ENCODE results near the gene PRIMA1.

Gene PRIMA1

GRCh38 chr14:93825235-93825553 is 36.9 kb upstream of the PRIMA1 start:
- Histone ChIP-seq H3K4me1 (ENCODE audit: control extremely low read depth in 1 of 4, control insufficient read depth in 4 of 4, insufficient read depth in 4 of 4, low read length in 3 of 4) (no peaks in the 10 kb centered on the region), H3K27ac (ENCODE audit: insufficient read depth in 1 of 2, low read depth in 1 of 2, low read length in 2 of 2, poor library complexity in 1 of 2, severe bottlenecking in 2 of 2) (no peak overlapping the region), H3K9me3 (ENCODE audit: control extremely low read depth in 1 of 5, control insufficient read depth in 4 of 5, insufficient read depth in 2 of 5, low read depth in 1 of 5, low read length in 4 of 5) (peaks cover 0 to 3% (median 0%) of the 10 kb centered on the region in 5 experiments), H3K4me3 (ENCODE audit: control insufficient read depth in 1 of 7, extremely low read depth in 1 of 7, insufficient read depth in 4 of 7, low read depth in 2 of 7, low read length in 6 of 7) (no peak overlapping the region), H3K27me3 (replicated peaks in 2 of 5; ENCODE audit: control insufficient read depth in 4 of 5, insufficient read depth in 5 of 5, low read length in 4 of 5) (peaks cover 0 to 25% (median 2%) of the 10 kb centered on the region in 5 experiments), H3K36me3 (ENCODE audit: control insufficient read depth in 4 of 4, insufficient read depth in 4 of 4, low read length in 3 of 4) (no peaks in the 10 kb centered on the region)
- CTCF ChIA-PET = no interaction called here
- DNase-seq = no peak
- POLR2A ChIA-PET = no interaction called here
- 39% methylated on average over 4 of the region's 14 CpGs for WGBS (ENCODE audit: insufficient coverage)

GRCh38 chr14:93824518-93825234 is 36.4 kb upstream of the PRIMA1 start:
- H3K4me3 ChIP-seq (ENCODE audit: control insufficient read depth in 1 of 7, extremely low read depth in 1 of 7, insufficient read depth in 4 of 7, low read depth in 2 of 7, low read length in 6 of 7) = no peak overlapping the region
- peaks cover 0 to 3% (median 0%) of the 10 kb centered on the region in 5 experiments for H3K9me3 ChIP-seq (ENCODE audit: control extremely low read depth in 1 of 5, control insufficient read depth in 4 of 5, insufficient read depth in 2 of 5, low read depth in 1 of 5, low read length in 4 of 5)
- H3K27me3 ChIP-seq (replicated peaks in 2 of 5; ENCODE audit: control insufficient read depth in 4 of 5, insufficient read depth in 5 of 5, low read length in 4 of 5) = peaks cover 0 to 25% (median 2%) of the 10 kb centered on the region in 5 experiments
- ChIA-PET POLR2A (no interaction called here), CTCF (no interaction called here)
- H3K36me3 ChIP-seq (ENCODE audit: control insufficient read depth in 4 of 4, insufficient read depth in 4 of 4, low read length in 3 of 4) = no peaks in the 10 kb centered on the region
- 80% methylated on average over 20 of the region's 33 CpGs for WGBS (ENCODE audit: insufficient coverage)
- no peak for DNase-seq
- H3K27ac ChIP-seq (ENCODE audit: insufficient read depth in 1 of 2, low read depth in 1 of 2, low read length in 2 of 2, poor library complexity in 1 of 2, severe bottlenecking in 2 of 2) = no peak overlapping the region
- H3K4me1 ChIP-seq (ENCODE audit: control extremely low read depth in 1 of 4, control insufficient read depth in 4 of 4, insufficient read depth in 4 of 4, low read length in 3 of 4) = no peaks in the 10 kb centered on the region

GRCh38 chr14:93824076-93824475 is 35.8 kb upstream of the PRIMA1 start:
- Histone ChIP-seq H3K4me3 (ENCODE audit: control insufficient read depth in 1 of 7, extremely low read depth in 1 of 7, insufficient read depth in 4 of 7, low read depth in 2 of 7, low read length in 6 of 7) (no peak overlapping the region), H3K36me3 (ENCODE audit: control insufficient read depth in 4 of 4, insufficient read depth in 4 of 4, low read length in 3 of 4) (no peaks in the 10 kb centered on the region), H3K4me1 (ENCODE audit: control extremely low read depth in 1 of 4, control insufficient read depth in 4 of 4, insufficient read depth in 4 of 4, low read length in 3 of 4) (no peaks in the 10 kb centered on the region), H3K27ac (ENCODE audit: insufficient read depth in 1 of 2, low read depth in 1 of 2, low read length in 2 of 2, poor library complexity in 1 of 2, severe bottlenecking in 2 of 2) (no peak overlapping the region), H3K27me3 (replicated peaks in 2 of 5; ENCODE audit: control insufficient read depth in 4 of 5, insufficient read depth in 5 of 5, low read length in 4 of 5) (peaks cover 0 to 25% (median 2%) of the 10 kb centered on the region in 5 experiments), H3K9me3 (ENCODE audit: control extremely low read depth in 1 of 5, control insufficient read depth in 4 of 5, insufficient read depth in 2 of 5, low read depth in 1 of 5, low read length in 4 of 5) (peaks cover 0 to 3% (median 0%) of the 10 kb centered on the region in 5 experiments)
- ChIA-PET POLR2A (no interaction called here), CTCF (no interaction called here)
- DNase-seq = no peak
- 70% methylated on average over 5 of the region's 9 CpGs for WGBS (ENCODE audit: insufficient coverage)

GRCh38 chr14:93821051-93821450 is 32.8 kb upstream of the PRIMA1 start:
- H3K4me3 ChIP-seq (ENCODE audit: control insufficient read depth in 1 of 7, extremely low read depth in 1 of 7, insufficient read depth in 4 of 7, low read depth in 2 of 7, low read length in 6 of 7) = no peak overlapping the region
- no peaks in the 10 kb centered on the region for H3K4me1 ChIP-seq (ENCODE audit: control extremely low read depth in 1 of 4, control insufficient read depth in 4 of 4, insufficient read depth in 4 of 4, low read length in 3 of 4)
- CTCF ChIA-PET = no interaction called here
- DNase-seq = no peak
- no peak overlapping the region for H3K27ac ChIP-seq (ENCODE audit: insufficient read depth in 1 of 2, low read depth in 1 of 2, low read length in 2 of 2, poor library complexity in 1 of 2, severe bottlenecking in 2 of 2)
- peaks cover 0 to 25% (median 2%) of the 10 kb centered on the region in 5 experiments for H3K27me3 ChIP-seq (replicated peaks in 2 of 5; ENCODE audit: control insufficient read depth in 4 of 5, insufficient read depth in 5 of 5, low read length in 4 of 5)
- no peaks in the 10 kb centered on the region for H3K36me3 ChIP-seq (ENCODE audit: control insufficient read depth in 4 of 4, insufficient read depth in 4 of 4, low read length in 3 of 4)
- peaks cover 0 to 5% (median 0%) of the 10 kb centered on the region in 5 experiments for H3K9me3 ChIP-seq (ENCODE audit: control extremely low read depth in 1 of 5, control insufficient read depth in 4 of 5, insufficient read depth in 2 of 5, low read depth in 1 of 5, low read length in 4 of 5)
- WGBS (ENCODE audit: insufficient coverage) = 94% methylated on average over 5 of the region's 6 CpGs
- POLR2A ChIA-PET = no interaction called here

GRCh38 chr14:93818857-93819256 is 30.6 kb upstream of the PRIMA1 start:
- ChIA-PET POLR2A (no interaction called here), CTCF (no interaction called here)
- Histone ChIP-seq H3K4me1 (ENCODE audit: control extremely low read depth in 1 of 4, control insufficient read depth in 4 of 4, insufficient read depth in 4 of 4, low read length in 3 of 4) (no peaks in the 10 kb centered on the region), H3K4me3 (ENCODE audit: control insufficient read depth in 1 of 7, extremely low read depth in 1 of 7, insufficient read depth in 4 of 7, low read depth in 2 of 7, low read length in 6 of 7) (no peak overlapping the region), H3K27me3 (replicated peaks in 2 of 5; ENCODE audit: control insufficient read depth in 4 of 5, insufficient read depth in 5 of 5, low read length in 4 of 5) (peaks cover 0 to 10% (median 2%) of the 10 kb centered on the region in 5 experiments), H3K27ac (ENCODE audit: insufficient read depth in 1 of 2, low read depth in 1 of 2, low read length in 2 of 2, poor library complexity in 1 of 2, severe bottlenecking in 2 of 2) (no peak overlapping the region), H3K9me3 (ENCODE audit: control extremely low read depth in 1 of 5, control insufficient read depth in 4 of 5, insufficient read depth in 2 of 5, low read depth in 1 of 5, low read length in 4 of 5) (peaks cover 0 to 23% (median 2%) of the 10 kb centered on the region in 5 experiments), H3K36me3 (ENCODE audit: control insufficient read depth in 4 of 4, insufficient read depth in 4 of 4, low read length in 3 of 4) (no peaks in the 10 kb centered on the region)
- no peak for DNase-seq
- WGBS (ENCODE audit: insufficient coverage) = 87% methylated on average over 4 of the region's 10 CpGs

- Histone ChIP-seq H3K4me3 (ENCODE audit: control insufficient read depth in 1 of 7, extremely low read depth in 1 of 7, insufficient read depth in 4 of 7, low read depth in 2 of 7, low read length in 6 of 7) (no peak overlapping the region), H3K4me1 (ENCODE audit: control extremely low read depth in 1 of 4, control insufficient read depth in 4 of 4, insufficient read depth in 4 of 4, low read length in 3 of 4) (no peaks in the 10 kb centered on the region), H3K27ac (ENCODE audit: insufficient read depth in 1 of 2, low read depth in 1 of 2, low read length in 2 of 2, poor library complexity in 1 of 2, severe bottlenecking in 2 of 2) (no peak overlapping the region), H3K36me3 (ENCODE audit: control insufficient read depth in 4 of 4, insufficient read depth in 4 of 4, low read length in 3 of 4) (no peaks in the 10 kb centered on the region), H3K27me3 (replicated peaks in 2 of 5; ENCODE audit: control insufficient read depth in 4 of 5, insufficient read depth in 5 of 5, low read length in 4 of 5) (peaks cover 0 to 1% (median 0%) of the 10 kb centered on the region in 5 experiments), H3K9me3 (ENCODE audit: control extremely low read depth in 1 of 5, control insufficient read depth in 4 of 5, insufficient read depth in 2 of 5, low read depth in 1 of 5, low read length in 4 of 5) (peaks cover 0 to 36% (median 5%) of the 10 kb centered on the region in 5 experiments)
- POLR2A ChIA-PET = no interaction called here
- CTCF ChIA-PET = no interaction called here
- DNase-seq = no peak
- 94% methylated on average over 5 of the region's 8 CpGs for WGBS (ENCODE audit: insufficient coverage)
Observed at GRCh38 chr14:93811676-93812075, 23.4 kb upstream of the PRIMA1 start.

GRCh38 chr14:93811020-93811419 is 22.7 kb upstream of the PRIMA1 start:
- ChIA-PET POLR2A (no interaction called here), CTCF (no interaction called here)
- no peak overlapping the region for H3K27ac ChIP-seq (ENCODE audit: insufficient read depth in 1 of 2, low read depth in 1 of 2, low read length in 2 of 2, poor library complexity in 1 of 2, severe bottlenecking in 2 of 2)
- no peak for DNase-seq
- H3K9me3 ChIP-seq (ENCODE audit: control extremely low read depth in 1 of 5, control insufficient read depth in 4 of 5, insufficient read depth in 2 of 5, low read depth in 1 of 5, low read length in 4 of 5) = peaks cover 0 to 34% (median 5%) of the 10 kb centered on the region in 5 experiments
- H3K4me1 ChIP-seq (ENCODE audit: control extremely low read depth in 1 of 4, control insufficient read depth in 4 of 4, insufficient read depth in 4 of 4, low read length in 3 of 4) = no peaks in the 10 kb centered on the region
- no peak overlapping the region for H3K4me3 ChIP-seq (ENCODE audit: control insufficient read depth in 1 of 7, extremely low read depth in 1 of 7, insufficient read depth in 4 of 7, low read depth in 2 of 7, low read length in 6 of 7)
- 100% methylated on average over 1 of the region's 1 CpG for WGBS (ENCODE audit: insufficient coverage)
- H3K27me3 ChIP-seq (replicated peaks in 2 of 5; ENCODE audit: control insufficient read depth in 4 of 5, insufficient read depth in 5 of 5, low read length in 4 of 5) = no peaks in the 10 kb centered on the region
- no peaks in the 10 kb centered on the region for H3K36me3 ChIP-seq (ENCODE audit: control insufficient read depth in 4 of 4, insufficient read depth in 4 of 4, low read length in 3 of 4)

Data from common myeloid progenitor, CD34-positive (primary cell).